Fibroblast of pulmonary artery (primary cell): ENCODE data around the gene ROR1.

ENCODE experiments used
- DNase-seq: peaks from one replicate; pipeline ENCODE4 v3.0.0-alpha.2; 2010; ENCODE audit warnings: low read depth
- H3K4me3 ChIP-seq: replicated peaks from 2 replicates; pipeline ENCODE4 v1.5.1; 2011; ENCODE audit warnings: low read depth, mild to moderate bottlenecking, control low read depth, low read length, moderate library complexity
- CTCF ChIP-seq: IDR thresholded peaks from 2 replicates; pipeline ENCODE4 v1.5.1; 2011; ENCODE audit warnings: mild to moderate bottlenecking, control low read depth, low read length, inconsistent platforms; ENCODE audit errors: missing control alignments

The ROR1 gene

GRCh38 chr1:63774617-63775417 lies 1.0 kb downstream of the ROR1 start:
- peak; percentile 45 for DNase-seq
- TF ChIP-seq CTCF = no peak
- H3K4me3 ChIP-seq = peak overlapping the region; percentile 72

- DNase-seq = no peak
- H3K4me3 ChIP-seq = peak overlapping the region; percentile 72
- TF ChIP-seq CTCF = no peak
Observed at GRCh38 chr1:63775418-63776127, 1.8 kb downstream of the ROR1 start.

- TF ChIP-seq CTCF = peak; percentile 9
- no peak for DNase-seq
- H3K4me3 ChIP-seq = no peak overlapping the region
Observed at GRCh38 chr1:63777286-63777685, 3.5 kb downstream of the ROR1 start.

GRCh38 chr1:63777965-63778880 lies 4.4 kb downstream of the ROR1 start:
- no peak for TF ChIP-seq CTCF
- no peak for DNase-seq
- H3K4me3 ChIP-seq = no peak overlapping the region

GRCh38 chr1:63779338-63780211 lies 5.8 kb downstream of the ROR1 start:
- TF ChIP-seq CTCF = no peak
- no peak overlapping the region for H3K4me3 ChIP-seq
- DNase-seq = peak; percentile 59

- no peak for DNase-seq
- H3K4me3 ChIP-seq = no peak overlapping the region
- no peak for TF ChIP-seq CTCF
Observed at GRCh38 chr1:63780565-63780964, 6.7 kb downstream of the ROR1 start.
